CD4-positive, CD25-positive, alpha-beta regulatory T cell (primary cell): Measurements from ENCODE around the gene TMPRSS6. TPM values are rescaled to one million over a fixed set of nuclear protein-coding genes. Genes with fewer than 3 reads are reported as not detected.

Experiments used
- ATAC-seq, 2 donors: fragments of 150-1000 bp; cut with Tn5 transposase; one replicate each; pipeline ENCODE4 v1.10.0; 2021; ENCODE audit warnings: low read depth in 2 of 2, moderate number of reproducible peaks in 2 of 2, moderate library complexity in 1 of 2
- DNase-seq, 3 donors: peaks; one replicate each; pipeline versions ENCODE4 v3.0.0 to v3.0.0-alpha.2; 2012 to 2022; ENCODE audit warnings: mixed read lengths in 1 of 3
- H3K27ac ChIP-seq: one replicate; pipeline ENCODE4 v1.7.0; 2013; ENCODE audit warnings: mild to moderate bottlenecking, low read length; ENCODE audit not compliant: insufficient read depth, poor library complexity, severe bottlenecking
- H3K27me3 ChIP-seq: one replicate; pipeline ENCODE4 v1.7.0; 2013; ENCODE audit warnings: low read length; ENCODE audit not compliant: control insufficient read depth, insufficient read depth
- H3K36me3 ChIP-seq: one replicate; pipeline ENCODE4 v1.7.0; 2013; ENCODE audit warnings: mild to moderate bottlenecking, low read length, moderate library complexity; ENCODE audit not compliant: control insufficient read depth, insufficient read depth
- H3K4me1 ChIP-seq: 2 replicates; pipeline ENCODE4 v1.7.0; 2013; ENCODE audit warnings: mild to moderate bottlenecking, low read length; ENCODE audit not compliant: insufficient read depth, control insufficient read depth, poor library complexity, severe bottlenecking
- H3K4me3 ChIP-seq: one replicate; pipeline ENCODE4 v1.7.0; 2013; ENCODE audit warnings: low read depth, mild to moderate bottlenecking, low read length, moderate library complexity
- H3K9me3 ChIP-seq, 2 experiments: 1 replicate in 1 of 2; 2 replicates in 1 of 2; pipeline ENCODE4 v1.7.0; 2013; ENCODE audit warnings: low read length in 2 of 2, mild to moderate bottlenecking in 1 of 2, moderate library complexity in 1 of 2; ENCODE audit not compliant: control insufficient read depth in 2 of 2
- H3K27ac Mint-ChIP-seq, 3 donors: one replicate each; pipeline ENCODE4 v1.8.0; 2020 to 2022; ENCODE audit warnings: mild to moderate bottlenecking in 3 of 3, mixed read lengths in 3 of 3, moderate library complexity in 2 of 3
- H3K27me3 Mint-ChIP-seq: one replicate; pipeline ENCODE4 v1.8.0; 2022; ENCODE audit warnings: mild to moderate bottlenecking, mixed read lengths
- H3K36me3 Mint-ChIP-seq: one replicate; pipeline ENCODE4 v1.8.0; 2020; ENCODE audit warnings: mixed read lengths
- H3K4me1 Mint-ChIP-seq, 4 donors: one replicate each; pipeline ENCODE4 v1.8.0; 2020 to 2022; ENCODE audit warnings: mixed read lengths in 4 of 4, mild to moderate bottlenecking in 1 of 4
- H3K4me3 Mint-ChIP-seq, 4 donors: one replicate each; pipeline ENCODE4 v1.8.0; 2020 to 2022; ENCODE audit warnings: mild to moderate bottlenecking in 4 of 4, mixed read lengths in 4 of 4, moderate library complexity in 3 of 4
- H3K9me3 Mint-ChIP-seq, 7 donors: one replicate each; pipeline ENCODE4 v1.8.0; 2020 to 2022; ENCODE audit warnings: mixed read lengths in 7 of 7, mild to moderate bottlenecking in 3 of 7, moderate library complexity in 2 of 7
- polyA plus RNA-seq, 4 donors: library from polyadenylated mRNA; unstranded; fragments of 300-500 nt; fragmentation: Illumina TruSeq; gene quantifications; one replicate each; pipeline ENCODE4 v1.2.3, GENCODE V29; 2021
- total RNA-seq: library from RNA; stranded (reverse); gene quantifications from one replicate; pipeline ENCODE4 v1.2.3, GENCODE V29; 2022

Gene TMPRSS6
- total and polyA plus RNA-seq, 5 donors from 2014 or later: 0.10 to 1.5 (median 0.17) TPM

DNA sequence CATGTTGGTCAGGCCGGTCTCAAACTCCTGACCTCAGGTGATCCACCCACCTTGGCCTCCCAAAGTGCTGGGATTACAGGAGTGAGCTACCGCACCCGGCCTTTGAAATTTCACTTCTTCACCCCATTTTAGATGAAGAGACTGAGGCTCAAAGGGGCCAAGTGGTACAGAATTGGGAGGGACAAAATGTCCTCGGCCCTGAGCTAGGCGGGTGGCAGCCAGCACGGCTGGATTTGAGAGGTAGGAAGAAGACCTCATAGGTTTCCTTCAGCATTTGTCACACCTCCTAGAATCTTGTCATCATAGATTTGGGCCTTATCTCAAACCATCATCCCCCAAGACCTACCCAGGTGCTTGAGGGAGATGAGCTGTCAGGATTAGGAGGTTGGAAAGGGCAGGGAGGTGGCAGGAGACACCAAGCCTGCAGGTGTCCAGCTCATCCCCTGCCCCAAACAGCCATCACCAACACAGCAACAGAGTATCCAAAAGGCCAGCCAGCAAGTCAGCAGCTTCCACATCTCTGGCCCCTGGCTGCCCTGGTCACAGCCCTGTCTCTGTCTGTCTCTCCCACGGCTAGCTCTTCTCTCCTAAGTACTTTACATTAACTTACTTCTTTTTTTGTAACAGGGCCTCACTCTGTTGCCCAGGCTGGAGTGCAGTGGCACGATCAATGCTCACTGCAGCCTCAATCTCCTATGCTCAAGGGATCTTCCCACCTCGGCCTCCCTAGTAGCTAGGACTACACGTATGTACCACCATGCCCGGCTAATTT lies 11.2 kb upstream of the TMPRSS6 start:
- Mint-ChIP-seq H3K27me3 (peaks cover 5% of the 10 kb centered on the region), H3K4me3 (peak overlapping the region in 1 of 4 donors; percentile 61), H3K9me3 (no peaks in the 10 kb centered on the region), H3K27ac (peak overlapping the region; percentile 99 to 100 (median 99)), H3K36me3 (peaks cover 10% of the 10 kb centered on the region), H3K4me1 (peaks cover 0 to 76% (median 42%) of the 10 kb centered on the region in 4 donors)
- Histone ChIP-seq H3K4me3 (no peak overlapping the region), H3K27me3 (no peaks in the 10 kb centered on the region), H3K27ac (peak overlapping the region; percentile 100), H3K36me3 (peaks cover 2% of the 10 kb centered on the region), H3K9me3 (no peaks in the 10 kb centered on the region), H3K4me1 (peaks cover 45% of the 10 kb centered on the region)
- DNase-seq: no peak
- no peak for ATAC-seq

DNA sequence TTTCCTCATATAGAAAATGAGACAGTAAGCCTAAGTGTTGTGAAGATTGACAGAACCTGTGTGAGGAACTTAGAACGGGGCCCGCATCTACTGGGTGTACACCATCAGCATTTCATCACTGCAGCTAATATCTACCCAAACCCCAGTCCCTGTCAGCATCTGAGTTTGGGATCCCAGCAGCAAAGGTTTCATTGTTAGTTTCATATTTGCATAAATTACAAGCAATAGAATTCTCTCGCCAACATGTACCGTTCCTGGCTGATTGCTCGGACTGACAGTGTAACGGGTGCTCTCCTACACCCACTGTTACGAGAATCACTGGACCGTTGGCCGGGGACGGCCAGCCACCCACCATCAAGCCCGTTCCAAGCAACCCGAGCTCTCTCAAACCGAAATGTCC lies 10.4 kb upstream of the TMPRSS6 start:
- Mint-ChIP-seq H3K4me3 (peak overlapping the region in 1 of 4 donors; percentile 61), H3K27ac (peak overlapping the region; percentile 99 to 100 (median 99)), H3K9me3 (no peaks in the 10 kb centered on the region), H3K27me3 (peaks cover 5% of the 10 kb centered on the region), H3K4me1 (peaks cover 0 to 70% (median 41%) of the 10 kb centered on the region in 4 donors), H3K36me3 (peaks cover 9% of the 10 kb centered on the region)
- DNase-seq: peak in 1 of 3 donors; percentile 31
- ATAC-seq: no peak
- H3K4me3 ChIP-seq: no peak overlapping the region
- H3K4me1 ChIP-seq: peaks cover 43% of the 10 kb centered on the region
- no peaks in the 10 kb centered on the region for H3K9me3 ChIP-seq
- H3K27ac ChIP-seq: peak overlapping the region; percentile 100
- H3K27me3 ChIP-seq: no peaks in the 10 kb centered on the region
- peaks cover under 1% of the 10 kb centered on the region for H3K36me3 ChIP-seq

DNA sequence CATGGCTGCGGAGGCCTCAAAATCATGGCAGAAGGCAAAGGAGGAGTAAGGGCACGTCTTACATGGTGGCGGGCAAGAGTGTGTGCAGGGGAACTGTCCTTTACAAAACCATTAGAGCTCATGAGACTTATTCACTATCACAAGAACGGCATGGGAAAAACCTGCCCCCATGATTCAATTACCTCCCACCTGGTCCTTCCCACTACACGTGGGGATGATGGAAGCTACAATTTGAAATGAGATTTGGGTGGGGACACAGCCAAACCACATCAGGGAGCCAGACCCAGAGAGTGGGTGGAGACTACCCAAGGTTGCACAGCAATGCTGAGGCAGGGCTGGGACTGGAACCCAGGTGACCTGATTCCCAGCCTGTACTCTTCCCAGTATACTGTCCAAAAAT lies 8.6 kb upstream of the TMPRSS6 start:
- Histone ChIP-seq H3K9me3 (no peaks in the 10 kb centered on the region), H3K27ac (no peak overlapping the region), H3K4me3 (no peak overlapping the region), H3K4me1 (peaks cover 34% of the 10 kb centered on the region), H3K27me3 (no peaks in the 10 kb centered on the region), H3K36me3 (no peaks in the 10 kb centered on the region)
- H3K9me3 Mint-ChIP-seq: no peaks in the 10 kb centered on the region
- ATAC-seq (no peak), DNase-seq (no peak)
- H3K4me1 Mint-ChIP-seq: peaks cover 0 to 52% (median 29%) of the 10 kb centered on the region in 4 donors
- H3K27me3 Mint-ChIP-seq: peaks cover 5% of the 10 kb centered on the region
- H3K4me3 Mint-ChIP-seq: peak overlapping the region in 1 of 4 donors; percentile 26
- peaks cover 8% of the 10 kb centered on the region for H3K36me3 Mint-ChIP-seq
- H3K27ac Mint-ChIP-seq: peak overlapping the region; percentile 53 to 100 (median 73)

DNA sequence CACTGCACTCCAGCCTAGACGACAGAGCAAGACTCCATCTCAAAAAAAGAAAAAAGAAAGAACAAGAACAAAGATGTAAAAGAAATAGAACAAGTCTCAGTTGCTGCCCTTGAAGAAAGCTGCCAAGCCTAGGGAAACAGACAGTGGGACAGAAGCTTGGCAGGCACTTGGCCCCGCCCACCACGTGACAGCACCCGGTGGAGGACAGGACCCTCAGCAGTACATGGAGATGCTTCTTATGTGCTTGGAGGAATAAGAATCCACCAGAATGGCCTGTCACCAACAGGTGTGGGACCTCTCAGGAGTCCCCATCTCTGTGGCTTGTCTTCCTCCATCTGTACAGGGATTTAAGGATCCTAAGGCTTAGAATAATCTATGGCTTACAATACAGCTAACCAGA lies 7.6 kb upstream of the TMPRSS6 start:
- Mint-ChIP-seq H3K9me3 (no peaks in the 10 kb centered on the region), H3K27ac (peak overlapping the region in 2 of 3 donors; percentile 56 to 100), H3K4me3 (no peak overlapping the region), H3K4me1 (peaks cover 0 to 42% (median 21%) of the 10 kb centered on the region in 4 donors), H3K27me3 (peaks cover 5% of the 10 kb centered on the region), H3K36me3 (peaks cover 8% of the 10 kb centered on the region)
- Histone ChIP-seq H3K4me1 (peaks cover 25% of the 10 kb centered on the region), H3K36me3 (no peaks in the 10 kb centered on the region), H3K27me3 (no peaks in the 10 kb centered on the region), H3K9me3 (no peaks in the 10 kb centered on the region), H3K27ac (no peak overlapping the region), H3K4me3 (no peak overlapping the region)
- DNase-seq (no peak), ATAC-seq (no peak)

DNA sequence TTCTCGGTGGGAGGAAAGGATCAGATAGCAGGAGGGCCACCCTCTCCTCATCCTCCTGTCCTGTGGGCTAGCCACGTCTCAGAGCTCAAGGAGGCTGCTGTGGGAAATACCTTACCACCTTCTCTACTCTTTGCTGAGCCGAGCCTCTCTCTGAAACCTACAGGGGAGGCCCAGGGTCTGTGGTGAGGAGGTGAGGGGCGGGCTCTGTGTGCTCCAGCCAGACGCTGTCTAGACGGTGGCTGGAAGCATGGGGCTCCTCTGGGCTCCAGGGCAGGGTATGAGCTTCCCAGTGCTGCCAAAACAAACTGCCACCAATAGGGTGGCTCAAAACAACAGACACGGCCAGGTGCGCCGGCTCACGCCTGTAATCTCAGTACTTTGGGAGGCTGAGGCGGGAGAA lies 5.5 kb upstream of the TMPRSS6 start:
- peaks cover 5% of the 10 kb centered on the region for H3K27me3 Mint-ChIP-seq
- no peak overlapping the region for H3K4me3 Mint-ChIP-seq
- H3K36me3 Mint-ChIP-seq: peaks cover 13% of the 10 kb centered on the region
- ATAC-seq: no peak
- H3K9me3 Mint-ChIP-seq: no peaks in the 10 kb centered on the region
- H3K4me1 ChIP-seq: peaks cover 8% of the 10 kb centered on the region
- H3K27ac Mint-ChIP-seq: peak overlapping the region; percentile 38 to 69 (median 45)
- H3K9me3 ChIP-seq: no peaks in the 10 kb centered on the region
- H3K4me3 ChIP-seq: no peak overlapping the region
- H3K27ac ChIP-seq: no peak overlapping the region
- no peaks in the 10 kb centered on the region for H3K27me3 ChIP-seq
- DNase-seq: no peak
- H3K36me3 ChIP-seq: no peaks in the 10 kb centered on the region
- peaks cover 5 to 26% (median 18%) of the 10 kb centered on the region in 4 donors for H3K4me1 Mint-ChIP-seq

DNA sequence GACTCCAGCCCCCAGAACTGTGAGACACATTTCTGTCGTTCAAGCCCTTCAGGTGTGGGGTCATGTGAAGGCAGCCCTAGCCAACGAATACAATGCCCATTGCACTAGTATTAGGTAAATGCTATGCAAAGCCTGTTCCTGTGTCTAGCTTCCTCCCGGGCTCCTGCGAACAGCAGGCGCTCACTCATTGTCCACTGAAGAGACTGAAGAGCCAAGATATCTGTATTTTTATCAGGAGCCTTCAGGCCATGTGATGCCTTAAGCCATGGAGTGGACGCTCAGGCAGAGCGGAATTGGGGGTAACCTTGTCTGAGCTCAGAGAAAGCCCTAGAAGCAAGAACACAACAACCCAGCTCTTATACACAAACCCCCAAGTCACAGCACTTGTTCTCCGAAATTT lies 4.2 kb upstream of the TMPRSS6 start:
- H3K4me1 ChIP-seq: peaks cover 5% of the 10 kb centered on the region
- Mint-ChIP-seq H3K27ac (peak overlapping the region in 1 of 3 donors; percentile 84), H3K4me3 (no peak overlapping the region), H3K27me3 (peaks cover 5% of the 10 kb centered on the region), H3K9me3 (no peaks in the 10 kb centered on the region), H3K4me1 (peaks cover 5 to 15% (median 14%) of the 10 kb centered on the region in 4 donors), H3K36me3 (peaks cover 13% of the 10 kb centered on the region)
- no peak for DNase-seq
- no peak for ATAC-seq
- no peaks in the 10 kb centered on the region for H3K9me3 ChIP-seq
- H3K36me3 ChIP-seq: no peaks in the 10 kb centered on the region
- H3K27me3 ChIP-seq: no peaks in the 10 kb centered on the region
- no peak overlapping the region for H3K27ac ChIP-seq
- H3K4me3 ChIP-seq: no peak overlapping the region

DNA sequence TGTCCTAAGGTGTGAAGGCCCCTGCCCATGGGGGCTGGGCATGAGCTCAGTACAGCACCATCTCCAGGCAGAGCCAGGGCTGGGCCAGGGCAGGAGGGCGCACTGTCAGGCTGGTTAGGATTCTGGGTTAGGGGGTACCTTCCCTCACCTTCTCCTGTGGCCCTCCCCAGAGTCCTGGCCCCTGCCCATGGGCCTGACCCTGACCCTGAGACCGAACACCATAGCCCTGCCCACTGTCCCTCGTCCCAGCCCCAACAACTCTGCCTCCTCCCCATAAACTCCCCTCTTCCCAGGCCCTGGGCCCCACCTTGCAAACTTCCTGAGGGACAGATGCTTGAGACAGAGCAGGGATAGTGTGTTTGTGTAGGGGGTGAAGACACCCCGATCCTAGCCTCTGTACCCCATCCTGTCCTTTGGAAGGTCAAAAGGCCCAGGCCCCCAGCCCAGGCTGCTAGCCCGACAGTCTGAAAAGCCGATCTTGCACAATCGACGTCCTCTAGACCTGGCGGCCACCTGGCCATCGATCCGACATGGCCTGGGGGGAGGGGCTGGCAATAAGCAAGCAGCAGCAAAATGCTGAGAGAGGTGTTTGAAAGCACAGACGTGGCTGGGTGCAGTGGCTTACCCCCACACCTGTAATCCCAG lies 2.7 kb upstream of the TMPRSS6 start:
- H3K27me3 ChIP-seq: no peaks in the 10 kb centered on the region
- no peaks in the 10 kb centered on the region for H3K36me3 ChIP-seq
- no peak for DNase-seq
- Mint-ChIP-seq H3K27me3 (no peaks in the 10 kb centered on the region), H3K9me3 (no peaks in the 10 kb centered on the region), H3K4me1 (peaks cover 4 to 7% (median 5%) of the 10 kb centered on the region in 4 donors), H3K27ac (peak overlapping the region in 1 of 3 donors; percentile 60), H3K36me3 (peaks cover 13% of the 10 kb centered on the region), H3K4me3 (no peak overlapping the region)
- ATAC-seq: no peak
- no peak overlapping the region for H3K4me3 ChIP-seq
- no peaks in the 10 kb centered on the region for H3K9me3 ChIP-seq
- H3K4me1 ChIP-seq: no peaks in the 10 kb centered on the region
- no peak overlapping the region for H3K27ac ChIP-seq
